Tibial nerve (tissue), 4 donors: Measurements from ENCODE around the gene GUCY1A1. TPM values are rescaled to one million over a fixed set of nuclear protein-coding genes. Genes with fewer than 3 reads are reported as not detected.

ENCODE experiments used
- DNase-seq, 2 donors: peaks; one replicate each; pipeline ENCODE4 v3.0.0-alpha.2; 2019; ENCODE audit warnings: low spot score in 2 of 2
- H3K27ac ChIP-seq, 4 donors: fragments of 200-600 bp; sonication (generic) in 3 of 4; one replicate each; pipeline ENCODE4 v1.5.1; 2017 to 2019; ENCODE audit warnings: mild to moderate bottlenecking in 1 of 4
- H3K27me3 ChIP-seq, 2 donors: fragments of 200-600 bp; sonication (generic) in 1 of 2; one replicate each; pipeline versions ENCODE4 v1.5.1 to v1.6.0; 2017 to 2019
- H3K36me3 ChIP-seq, 3 donors: fragments of 200-600 bp; sonication (generic); one replicate each; pipeline ENCODE4 v1.5.1; 2018 to 2019
- H3K4me1 ChIP-seq, 4 donors: fragments of 200-600 bp; sonication (generic) in 3 of 4; one replicate each; pipeline ENCODE4 v1.5.1; 2017 to 2019
- H3K4me3 ChIP-seq, 4 donors: fragments of 200-600 bp; sonication (generic) in 3 of 4; one replicate each; pipeline ENCODE4 v1.5.1; 2017 to 2019; ENCODE audit warnings: mild to moderate bottlenecking in 1 of 4, moderate library complexity in 1 of 4
- H3K9me3 ChIP-seq, 4 donors: fragments of 200-600 bp; sonication (generic) in 3 of 4; one replicate each; pipeline ENCODE4 v1.5.1; 2017 to 2019
- CTCF ChIP-seq, 5 experiments: fragments of 200-600 bp in 3 of 5; fragments of 450-650 bp in 2 of 5; sonication (generic) in 3 of 5; IDR thresholded peaks; one replicate each; pipeline ENCODE4 v1.5.1; 2016 to 2019; ENCODE audit warnings: antibody characterized with exemption in 5 of 5, mild to moderate bottlenecking in 3 of 5, moderate library complexity in 2 of 5
- EP300 ChIP-seq, 2 donors: sonication (generic); formaldehyde crosslinking; IDR thresholded peaks; one replicate each; pipeline ENCODE4 v1.6.1; 2017; ENCODE audit warnings: antibody characterized with exemption in 2 of 2, mild to moderate bottlenecking in 1 of 2
- POLR2A ChIP-seq, 2 donors: fragments of 450-650 bp; IDR thresholded peaks; one replicate each; pipeline ENCODE4 v1.6.1; 2017; ENCODE audit warnings: antibody characterized with exemption in 2 of 2, mild to moderate bottlenecking in 2 of 2, moderate library complexity in 2 of 2
- WGBS, 2 donors: methylation state at CpG; one replicate each; pipeline ENCODE4 v1.1.5; 2018; 5-methylcytosine and 5-hydroxymethylcytosine counted together
- total RNA-seq, 4 donors: library from RNA; depleted of rRNA; stranded (reverse); fragments of >200 nt; gene quantifications; one replicate each; pipeline ENCODE4 v1.1.0, GENCODE V29; 2016

Gene GUCY1A1
- total RNA-seq, 4 donors from 2014 or later = 6.7 to 20.3 (median 9.3) TPM

GRCh38 chr4:155745984-155746383, 79.3 kb downstream of the GUCY1A1 start:
- DNase-seq = no peak
- Histone ChIP-seq H3K4me1 (no peaks in the 10 kb centered on the region), H3K9me3 (no peaks in the 10 kb centered on the region), H3K36me3 (no peaks in the 10 kb centered on the region), H3K27me3 (no peaks in the 10 kb centered on the region), H3K27ac (no peak overlapping the region), H3K4me3 (no peak overlapping the region)
- no peak for TF ChIP-seq EP300 (IDR thresholded peaks at IDR 0.05)
- no peak for TF ChIP-seq CTCF (IDR thresholded peaks at IDR 0.05)
- TF ChIP-seq POLR2A (IDR thresholded peaks at IDR 0.05) = no peak
- WGBS, 2 donors = 76% methylated on average over 5 of the region's 5 CpGs

GRCh38 chr4:155748039-155748438, 81.4 kb downstream of the GUCY1A1 start:
- Histone ChIP-seq H3K4me1 (no peaks in the 10 kb centered on the region), H3K27me3 (no peaks in the 10 kb centered on the region)

GRCh38 chr4:155749041-155749440, 82.4 kb downstream of the GUCY1A1 start:
- H3K36me3 ChIP-seq = no peaks in the 10 kb centered on the region
- H3K4me1 ChIP-seq = no peaks in the 10 kb centered on the region
- TF ChIP-seq CTCF (IDR thresholded peaks at IDR 0.05) (no peak), EP300 (IDR thresholded peaks at IDR 0.05) (no peak), POLR2A (IDR thresholded peaks at IDR 0.05) (no peak)
- no peaks in the 10 kb centered on the region for H3K27me3 ChIP-seq
- H3K9me3 ChIP-seq = no peaks in the 10 kb centered on the region
- no peak for DNase-seq
- no peak overlapping the region for H3K27ac ChIP-seq
- WGBS, 2 donors = 75 to 93% methylated on average over 5 of the region's 5 CpGs
- H3K4me3 ChIP-seq = no peak overlapping the region

More at GRCh38 chr4:155748039-155748438, 81.4 kb downstream of the GUCY1A1 start:
- H3K36me3 ChIP-seq = no peaks in the 10 kb centered on the region
- H3K4me3 ChIP-seq = no peak overlapping the region
- 77% methylated on average over 2 of the region's 2 CpGs for WGBS, 2 donors
- TF ChIP-seq EP300 (IDR thresholded peaks at IDR 0.05) (no peak), CTCF (IDR thresholded peaks at IDR 0.05) (no peak), POLR2A (IDR thresholded peaks at IDR 0.05) (no peak)
- H3K27ac ChIP-seq = no peak overlapping the region
- no peaks in the 10 kb centered on the region for H3K9me3 ChIP-seq
- no peak for DNase-seq

GRCh38 chr4:155751569-155751968, 84.9 kb downstream of the GUCY1A1 start:
- no peaks in the 10 kb centered on the region for H3K36me3 ChIP-seq

GRCh38 chr4:155757745-155758265, 91.2 kb downstream of the GUCY1A1 start:
- no peak overlapping the region for H3K27ac ChIP-seq
- no peak for DNase-seq
- no peaks in the 10 kb centered on the region for H3K9me3 ChIP-seq
- H3K36me3 ChIP-seq = no peaks in the 10 kb centered on the region
- no peak for TF ChIP-seq CTCF (IDR thresholded peaks at IDR 0.05)
- no peak for TF ChIP-seq EP300 (IDR thresholded peaks at IDR 0.05)
- no peak for TF ChIP-seq POLR2A (IDR thresholded peaks at IDR 0.05)
- H3K27me3 ChIP-seq = no peaks in the 10 kb centered on the region
- H3K4me1 ChIP-seq = peaks cover 0 to 21% (median 0%) of the 10 kb centered on the region in 4 donors
- 91 to 94% methylated on average over 1 of the region's 1 CpG for WGBS, 2 donors
- no peak overlapping the region for H3K4me3 ChIP-seq

More at GRCh38 chr4:155751569-155751968, 84.9 kb downstream of the GUCY1A1 start:
- no peak for DNase-seq
- TF ChIP-seq EP300 (IDR thresholded peaks at IDR 0.05) (no peak), CTCF (IDR thresholded peaks at IDR 0.05) (no peak), POLR2A (IDR thresholded peaks at IDR 0.05) (no peak)
- Histone ChIP-seq H3K27ac (no peak overlapping the region), H3K27me3 (no peaks in the 10 kb centered on the region), H3K4me3 (no peak overlapping the region), H3K4me1 (no peaks in the 10 kb centered on the region), H3K9me3 (no peaks in the 10 kb centered on the region)
- 76 to 82% methylated on average over 5 of the region's 5 CpGs for WGBS, 2 donors
